ENCODE data around the gene SPATS2L.

DNA sequence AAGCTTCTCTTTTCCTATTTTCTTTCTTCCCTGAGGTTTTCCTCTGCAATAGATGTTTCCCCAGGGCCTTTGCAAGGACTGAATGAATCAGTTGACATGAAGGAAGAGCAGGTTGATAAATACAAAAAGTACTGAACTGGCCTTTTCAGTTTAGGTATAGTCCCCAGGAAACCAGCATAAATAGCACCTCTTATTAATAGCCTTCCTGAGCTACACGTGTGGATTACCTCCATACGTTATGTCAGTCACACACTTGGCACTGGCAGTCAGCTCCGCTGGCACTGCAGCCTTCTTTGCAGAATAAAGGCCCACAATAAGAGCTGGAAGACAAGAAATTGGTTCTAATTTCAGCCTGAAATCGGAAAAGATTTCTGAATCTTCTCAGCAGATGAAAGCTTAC is 142.7 kb downstream of the SPATS2L start:
- TF ChIP-seq, protein P1, sequence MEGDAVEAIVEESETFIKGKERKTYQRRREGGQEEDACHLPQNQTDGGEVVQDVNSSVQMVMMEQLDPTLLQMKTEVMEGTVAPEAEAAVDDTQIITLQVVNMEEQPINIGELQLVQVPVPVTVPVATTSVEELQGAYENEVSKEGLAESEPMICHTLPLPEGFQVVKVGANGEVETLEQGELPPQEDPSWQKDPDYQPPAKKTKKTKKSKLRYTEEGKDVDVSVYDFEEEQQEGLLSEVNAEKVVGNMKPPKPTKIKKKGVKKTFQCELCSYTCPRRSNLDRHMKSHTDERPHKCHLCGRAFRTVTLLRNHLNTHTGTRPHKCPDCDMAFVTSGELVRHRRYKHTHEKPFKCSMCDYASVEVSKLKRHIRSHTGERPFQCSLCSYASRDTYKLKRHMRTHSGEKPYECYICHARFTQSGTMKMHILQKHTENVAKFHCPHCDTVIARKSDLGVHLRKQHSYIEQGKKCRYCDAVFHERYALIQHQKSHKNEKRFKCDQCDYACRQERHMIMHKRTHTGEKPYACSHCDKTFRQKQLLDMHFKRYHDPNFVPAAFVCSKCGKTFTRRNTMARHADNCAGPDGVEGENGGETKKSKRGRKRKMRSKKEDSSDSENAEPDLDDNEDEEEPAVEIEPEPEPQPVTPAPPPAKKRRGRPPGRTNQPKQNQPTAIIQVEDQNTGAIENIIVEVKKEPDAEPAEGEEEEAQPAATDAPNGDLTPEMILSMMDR (IDR thresholded peaks at IDR 0.05), result no peak
- TF ChIP-seq POLR2A (IDR thresholded peaks at IDR 0.05), result no peak
